PC-3 (cell line): ENCODE results near the gene GPC3.

ENCODE experiments used
- EZH2 ChIP-seq: fragments of 300-600 bp; sonication (generic); IDR thresholded peaks from one replicate; pipeline ENCODE4 v1.6.1; 2017; ENCODE audit warnings: antibody characterized with exemption, mild to moderate bottlenecking, low read length; ENCODE audit not compliant: unreplicated experiment
- TF ChIP-seq, protein P1 (sequence below): fragments of 300-600 bp; sonication (generic); conservative IDR thresholded peaks from 2 replicates; pipeline ENCODE4 v1.5.1; 2017; ENCODE audit warnings: antibody characterized with exemption, low read depth, mild to moderate bottlenecking, low read length

GRCh38 chrX:133926809-133927208 lies 58.6 kb downstream of the GPC3 start:
- TF ChIP-seq, protein P1, sequence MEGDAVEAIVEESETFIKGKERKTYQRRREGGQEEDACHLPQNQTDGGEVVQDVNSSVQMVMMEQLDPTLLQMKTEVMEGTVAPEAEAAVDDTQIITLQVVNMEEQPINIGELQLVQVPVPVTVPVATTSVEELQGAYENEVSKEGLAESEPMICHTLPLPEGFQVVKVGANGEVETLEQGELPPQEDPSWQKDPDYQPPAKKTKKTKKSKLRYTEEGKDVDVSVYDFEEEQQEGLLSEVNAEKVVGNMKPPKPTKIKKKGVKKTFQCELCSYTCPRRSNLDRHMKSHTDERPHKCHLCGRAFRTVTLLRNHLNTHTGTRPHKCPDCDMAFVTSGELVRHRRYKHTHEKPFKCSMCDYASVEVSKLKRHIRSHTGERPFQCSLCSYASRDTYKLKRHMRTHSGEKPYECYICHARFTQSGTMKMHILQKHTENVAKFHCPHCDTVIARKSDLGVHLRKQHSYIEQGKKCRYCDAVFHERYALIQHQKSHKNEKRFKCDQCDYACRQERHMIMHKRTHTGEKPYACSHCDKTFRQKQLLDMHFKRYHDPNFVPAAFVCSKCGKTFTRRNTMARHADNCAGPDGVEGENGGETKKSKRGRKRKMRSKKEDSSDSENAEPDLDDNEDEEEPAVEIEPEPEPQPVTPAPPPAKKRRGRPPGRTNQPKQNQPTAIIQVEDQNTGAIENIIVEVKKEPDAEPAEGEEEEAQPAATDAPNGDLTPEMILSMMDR, result no peak
- no peak for TF ChIP-seq EZH2
